Naive thymus-derived CD4-positive, alpha-beta T cell (primary cell): Measurements from ENCODE around the gene GLIPR2. TPM values are rescaled to one million over a fixed set of nuclear protein-coding genes. Genes with fewer than 3 reads are reported as not detected.

ENCODE experiments used
- ATAC-seq: fragments of 150-1000 bp; cut with Tn5 transposase; 2 replicates; pipeline ENCODE4 v1.10.0; 2021; ENCODE audit warnings: mild to moderate bottlenecking, moderate library complexity
- CTCF ChIA-PET: fragments of 350-600 bp; sonication (Branson Sonifier 250); formaldehyde crosslinking; loops from one replicate; lab custom pipeline; 2021; ENCODE audit warnings: antibody characterized with exemption; lab: Charles Lee
- POLR2A ChIA-PET: fragments of 350-600 bp; sonication (Branson Sonifier 250); formaldehyde crosslinking; loops from one replicate; lab custom pipeline; 2021; ENCODE audit warnings: antibody characterized with exemption, inconsistent platforms; lab: Charles Lee
- DNase-seq, 9 donors: peaks; one replicate each; pipeline versions ENCODE4 v3.0.0 to v3.0.0-alpha.2; 2020 to 2022; ENCODE audit warnings: mixed read lengths in 1 of 9
- H3K27ac ChIP-seq: one replicate; pipeline ENCODE4 v1.7.0; 2013; ENCODE audit warnings: mild to moderate bottlenecking, low read depth, low read length, moderate library complexity
- H3K27me3 ChIP-seq, 2 donors: one replicate each; pipeline ENCODE4 v1.7.0; 2013; ENCODE audit warnings: low read length in 2 of 2, mild to moderate bottlenecking in 2 of 2, moderate library complexity in 2 of 2; ENCODE audit not compliant: control insufficient read depth in 2 of 2, insufficient read depth in 2 of 2
- H3K36me3 ChIP-seq, 3 experiments: 1 replicate in 2 of 3; 2 replicates in 1 of 3; pipeline ENCODE4 v1.7.0; 2013; ENCODE audit warnings: low read length in 3 of 3, mild to moderate bottlenecking in 3 of 3, moderate library complexity in 1 of 3; ENCODE audit not compliant: insufficient read depth in 3 of 3, control insufficient read depth in 2 of 3
- H3K4me1 ChIP-seq, 2 donors: one replicate each; pipeline ENCODE4 v1.7.0; 2013; ENCODE audit warnings: low read length in 2 of 2, mild to moderate bottlenecking in 2 of 2, moderate library complexity in 1 of 2; ENCODE audit not compliant: control insufficient read depth in 2 of 2, insufficient read depth in 2 of 2
- H3K4me3 ChIP-seq: 2 replicates; pipeline ENCODE4 v1.7.0; 2013; ENCODE audit warnings: mild to moderate bottlenecking, low read length
- H3K9me3 ChIP-seq, 3 experiments: 1 replicate in 2 of 3; 2 replicates in 1 of 3; pipeline ENCODE4 v1.7.0; 2013; ENCODE audit warnings: low read length in 3 of 3; ENCODE audit not compliant: control insufficient read depth in 2 of 3
- H3K27ac Mint-ChIP-seq, 9 donors: one replicate each; pipeline ENCODE4 v1.8.0; 2020 to 2022; ENCODE audit warnings: mixed read lengths in 9 of 9, mild to moderate bottlenecking in 8 of 9, moderate library complexity in 5 of 9, inconsistent platforms in 2 of 9
- H3K27me3 Mint-ChIP-seq, 5 donors: one replicate each; pipeline ENCODE4 v1.8.0; 2021 to 2022; ENCODE audit warnings: mixed read lengths in 5 of 5, mild to moderate bottlenecking in 1 of 5
- H3K36me3 Mint-ChIP-seq, 5 donors: one replicate each; pipeline ENCODE4 v1.8.0; 2020 to 2022; ENCODE audit warnings: mixed read lengths in 5 of 5, mild to moderate bottlenecking in 3 of 5, inconsistent platforms in 1 of 5
- H3K4me1 Mint-ChIP-seq, 7 donors: one replicate each; pipeline ENCODE4 v1.8.0; 2020 to 2022; ENCODE audit warnings: mixed read lengths in 7 of 7, mild to moderate bottlenecking in 3 of 7, inconsistent platforms in 1 of 7
- H3K4me3 Mint-ChIP-seq, 10 donors: one replicate each; pipeline ENCODE4 v1.8.0; 2020 to 2022; ENCODE audit warnings: mild to moderate bottlenecking in 10 of 10, mixed read lengths in 10 of 10, moderate library complexity in 6 of 10, inconsistent platforms in 2 of 10
- H3K9me3 Mint-ChIP-seq, 11 donors: one replicate each; pipeline ENCODE4 v1.8.0; 2020 to 2022; ENCODE audit warnings: mixed read lengths in 11 of 11, mild to moderate bottlenecking in 4 of 11, inconsistent platforms in 1 of 11, moderate library complexity in 1 of 11
- intact Hi-C, 2 donors: fragments of 100-400 bp; cut with micrococcal nuclease; formaldehyde crosslinking; loops; one replicate each; pipeline ENCODE4 v1.15.1; 2023
- polyA plus RNA-seq, 2 donors: library from polyadenylated mRNA; unstranded; fragments of 300-500 nt; fragmentation: Illumina TruSeq; gene quantifications; one replicate each; pipeline ENCODE4 v1.2.3, GENCODE V29; 2021
- total RNA-seq, 6 experiments: library from RNA in 5 of 6; stranded (reverse) in 5 of 6; gene quantifications; 1 replicate in 5 of 6; 2 replicates in 1 of 6; pipeline ENCODE4 v1.2.3 and lab custom pipeline; 2021 to 2026

Gene GLIPR2
- total and polyA plus RNA-seq, 7 experiments from 2014 or later = 7.7 to 74.7 (median 38.8) TPM

DNA sequence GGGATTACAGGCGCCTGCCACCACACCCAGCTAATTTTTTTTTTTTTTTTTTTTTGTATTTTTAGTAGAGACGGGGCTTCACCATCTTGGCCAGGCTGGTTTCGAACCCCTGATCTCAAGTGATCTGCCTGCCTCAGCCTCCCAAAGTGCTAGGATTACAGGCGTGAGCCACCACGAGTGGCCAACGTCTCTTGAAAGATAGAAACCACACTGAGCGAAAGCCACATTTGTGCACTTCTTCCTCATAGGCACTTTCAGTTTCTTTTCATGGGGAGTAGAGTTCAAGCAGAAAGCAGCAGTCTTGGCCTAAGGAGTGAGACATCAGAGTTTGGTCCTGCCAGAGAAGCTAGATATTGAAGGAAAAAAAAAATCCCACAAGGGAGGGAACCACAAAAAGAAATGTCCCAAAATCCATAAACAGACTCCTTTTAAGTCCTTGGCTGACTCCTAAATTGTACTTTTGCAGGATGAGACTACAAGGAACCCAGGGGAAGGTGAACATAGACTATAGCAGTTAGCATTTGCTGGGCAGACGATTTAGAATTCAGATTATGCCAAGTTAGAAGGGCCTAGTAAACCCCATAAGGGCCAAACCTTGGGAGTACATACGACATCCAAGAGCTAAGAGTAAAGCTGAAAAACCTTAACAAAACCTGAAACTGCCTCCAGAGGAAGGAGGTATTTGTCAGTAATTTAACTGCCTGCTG lies 43.9 kb upstream of the GLIPR2 start:
- Mint-ChIP-seq H3K9me3 (peaks cover 0 to 6% (median 0%) of the 10 kb centered on the region in 11 donors), H3K36me3 (peaks cover 0 to 11% (median 8%) of the 10 kb centered on the region in 5 donors)

DNA sequence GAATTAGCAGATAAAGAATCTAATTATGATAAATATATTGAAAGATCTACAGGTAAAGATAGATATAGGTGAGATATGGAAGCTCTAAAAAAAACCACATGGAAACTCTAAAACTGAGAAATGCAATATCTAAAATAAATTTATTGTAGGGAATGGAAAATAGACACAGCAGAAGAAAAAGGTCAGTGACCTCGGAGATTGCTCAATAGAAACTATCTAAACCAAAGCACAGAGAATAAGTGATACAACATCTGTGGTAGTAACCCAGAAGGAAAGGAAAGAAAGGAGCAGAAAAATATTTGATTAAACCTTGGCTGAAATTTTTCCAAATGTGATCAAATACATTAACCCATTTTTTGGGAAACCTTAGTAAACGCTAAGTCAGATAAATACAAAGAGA lies 43.1 kb upstream of the GLIPR2 start:
- no peaks in the 10 kb centered on the region for H3K9me3 ChIP-seq
- H3K27ac Mint-ChIP-seq = peak overlapping the region in 8 of 9 donors; percentile 17 to 93 (median 86)
- no peaks in the 10 kb centered on the region for H3K36me3 ChIP-seq
- ChIA-PET POLR2A (no interaction called here), CTCF (interaction anchor here (1.3 to 1.6 kb wide), 2 partner anchors 73 to 75 kb away, joined by 3 to 6 read pairs; no protein-coding TSS in a partner anchor)
- no peak overlapping the region for H3K27ac ChIP-seq
- intact Hi-C loops = loop anchor here in 1 of 2 donors (2.0 kb wide), 2 partner anchors 51 to 57 kb away; partner anchors contain the start of gene RECK
- peaks cover 0 to 9% (median 3%) of the 10 kb centered on the region in 5 donors for H3K36me3 Mint-ChIP-seq
- H3K4me1 Mint-ChIP-seq = peaks cover 15 to 21% (median 17%) of the 10 kb centered on the region in 7 donors
- H3K27me3 Mint-ChIP-seq = no peaks in the 10 kb centered on the region
- H3K4me3 ChIP-seq = no peak overlapping the region
- no peaks in the 10 kb centered on the region for H3K27me3 ChIP-seq
- peaks cover 0 to 5% of the 10 kb centered on the region in 2 donors for H3K4me1 ChIP-seq
- H3K4me3 Mint-ChIP-seq = peak overlapping the region in 3 of 10 donors; percentile 45 to 80 (median 55)
- ATAC-seq (no peak), DNase-seq (no peak)
- peaks cover 0 to 6% (median 0%) of the 10 kb centered on the region in 11 donors for H3K9me3 Mint-ChIP-seq

More for the DNA sequence above, 43.9 kb upstream of the GLIPR2 start:
- no peaks in the 10 kb centered on the region for H3K27me3 Mint-ChIP-seq
- peak; percentile 90 for ATAC-seq
- Histone ChIP-seq H3K27me3 (no peaks in the 10 kb centered on the region), H3K36me3 (no peaks in the 10 kb centered on the region), H3K9me3 (no peaks in the 10 kb centered on the region), H3K27ac (peak overlapping the region; percentile 38), H3K4me1 (peaks cover 0 to 5% of the 10 kb centered on the region in 2 donors), H3K4me3 (peak overlapping the region; percentile 1)
- H3K4me3 Mint-ChIP-seq = peak overlapping the region; percentile 50 to 83 (median 73)
- intact Hi-C loops = loop anchor here in 1 of 2 donors (2.0 kb wide), 2 partner anchors 52 to 56 kb away; partner anchors contain the start of gene RECK
- H3K27ac Mint-ChIP-seq = peak overlapping the region; percentile 35 to 95 (median 87)
- peak in 8 of 9 donors; percentile 14 to 58 (median 34) for DNase-seq
- POLR2A ChIA-PET = no interaction called here
- peaks cover 15 to 21% (median 17%) of the 10 kb centered on the region in 7 donors for H3K4me1 Mint-ChIP-seq
- CTCF ChIA-PET = interaction anchor here (0.5 to 1.6 kb wide), 4 partner anchors 11 to 468 kb away, joined by 3 to 6 read pairs (median 4); no protein-coding TSS in a partner anchor

DNA sequence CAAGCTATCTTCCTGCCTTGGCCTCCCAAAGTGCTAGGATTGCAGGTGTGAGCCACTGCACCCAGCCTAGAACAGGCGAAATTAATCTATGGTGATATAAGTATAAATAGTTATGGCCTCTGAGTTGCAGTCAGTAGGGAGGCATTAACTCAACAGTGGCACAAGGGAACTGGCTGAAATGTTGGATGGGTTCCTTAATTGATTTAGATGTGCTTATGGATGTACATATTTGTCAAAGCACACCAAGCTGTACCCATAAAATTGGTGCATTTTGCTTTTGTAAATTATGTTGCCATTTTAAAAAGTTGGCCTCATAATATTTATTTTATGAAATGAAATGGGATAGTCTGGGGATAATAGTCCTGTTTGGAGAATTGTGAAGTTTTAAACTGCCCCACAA lies 36.8 kb upstream of the GLIPR2 start:
- peaks cover 5 to 8% (median 8%) of the 10 kb centered on the region in 7 donors for H3K4me1 Mint-ChIP-seq
- ChIA-PET POLR2A (no interaction called here), CTCF (interaction anchor here (0.7 to 9.3 kb wide), 2 partner anchors 12 to 67 kb away, joined by 3 to 270 read pairs; partner anchors contain the start of gene CCIN)
- peaks cover 0 to 1% (median 0%) of the 10 kb centered on the region in 5 donors for H3K36me3 Mint-ChIP-seq
- no peak overlapping the region for H3K4me3 ChIP-seq
- peaks cover 0 to 5% of the 10 kb centered on the region in 2 donors for H3K4me1 ChIP-seq
- no peaks in the 10 kb centered on the region for H3K9me3 Mint-ChIP-seq
- no peaks in the 10 kb centered on the region for H3K27me3 ChIP-seq
- peak overlapping the region in 2 of 9 donors; percentile 20 to 37 for H3K27ac Mint-ChIP-seq
- no peak overlapping the region for H3K27ac ChIP-seq
- no peaks in the 10 kb centered on the region for H3K36me3 ChIP-seq
- no peaks in the 10 kb centered on the region for H3K27me3 Mint-ChIP-seq
- H3K9me3 ChIP-seq = no peaks in the 10 kb centered on the region
- DNase-seq (no peak), ATAC-seq (no peak)
- intact Hi-C loops = loop anchor here in 1 of 2 donors (5.0 kb wide), 1 partner anchor 38 kb away; the partner anchor contains the start of gene GLIPR2
- no peak overlapping the region for H3K4me3 Mint-ChIP-seq

DNA sequence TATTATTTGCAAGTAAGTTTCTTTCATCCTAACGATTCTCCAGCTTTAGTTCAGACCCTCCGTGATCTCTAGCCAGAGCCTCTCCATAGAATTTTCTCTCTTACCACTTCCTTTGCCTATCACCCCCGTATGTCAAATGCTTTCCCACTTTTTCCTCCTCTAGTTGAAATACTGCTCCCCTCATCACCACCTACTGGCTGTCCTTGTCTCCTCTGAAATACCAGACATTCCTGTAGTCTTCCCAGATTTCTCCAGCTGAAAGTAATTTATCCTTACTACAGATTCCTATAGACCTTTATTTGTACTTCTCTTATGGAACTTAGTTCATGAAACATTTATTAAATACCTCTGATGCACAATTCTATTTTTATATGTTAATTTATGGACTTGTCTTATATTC lies 36.0 kb upstream of the GLIPR2 start:
- Mint-ChIP-seq H3K4me1 (peaks cover 5 to 8% (median 8%) of the 10 kb centered on the region in 7 donors), H3K4me3 (no peak overlapping the region), H3K9me3 (no peaks in the 10 kb centered on the region), H3K27me3 (no peaks in the 10 kb centered on the region), H3K36me3 (peaks cover 0 to 4% (median 0%) of the 10 kb centered on the region in 5 donors), H3K27ac (peak overlapping the region in 2 of 9 donors; percentile 20 to 45)
- Histone ChIP-seq H3K9me3 (no peaks in the 10 kb centered on the region), H3K36me3 (no peaks in the 10 kb centered on the region), H3K4me3 (no peak overlapping the region), H3K27me3 (no peaks in the 10 kb centered on the region), H3K27ac (no peak overlapping the region), H3K4me1 (peaks cover 0 to 5% of the 10 kb centered on the region in 2 donors)
- POLR2A ChIA-PET = interaction anchor here (0.6 kb wide), 3 partner anchors 11 to 116 kb away, joined by 3 read pairs; no protein-coding TSS in a partner anchor
- CTCF ChIA-PET = interaction anchor here (0.7 to 9.3 kb wide), 6 partner anchors 9 to 67 kb away, joined by 3 to 270 read pairs (median 6); partner anchors contain the start of gene CCIN
- ATAC-seq (no peak), DNase-seq (no peak)
- intact Hi-C loops = loop anchor here in 1 of 2 donors (5.0 kb wide), 1 partner anchor 37 kb away; the partner anchor contains the start of gene GLIPR2

DNA sequence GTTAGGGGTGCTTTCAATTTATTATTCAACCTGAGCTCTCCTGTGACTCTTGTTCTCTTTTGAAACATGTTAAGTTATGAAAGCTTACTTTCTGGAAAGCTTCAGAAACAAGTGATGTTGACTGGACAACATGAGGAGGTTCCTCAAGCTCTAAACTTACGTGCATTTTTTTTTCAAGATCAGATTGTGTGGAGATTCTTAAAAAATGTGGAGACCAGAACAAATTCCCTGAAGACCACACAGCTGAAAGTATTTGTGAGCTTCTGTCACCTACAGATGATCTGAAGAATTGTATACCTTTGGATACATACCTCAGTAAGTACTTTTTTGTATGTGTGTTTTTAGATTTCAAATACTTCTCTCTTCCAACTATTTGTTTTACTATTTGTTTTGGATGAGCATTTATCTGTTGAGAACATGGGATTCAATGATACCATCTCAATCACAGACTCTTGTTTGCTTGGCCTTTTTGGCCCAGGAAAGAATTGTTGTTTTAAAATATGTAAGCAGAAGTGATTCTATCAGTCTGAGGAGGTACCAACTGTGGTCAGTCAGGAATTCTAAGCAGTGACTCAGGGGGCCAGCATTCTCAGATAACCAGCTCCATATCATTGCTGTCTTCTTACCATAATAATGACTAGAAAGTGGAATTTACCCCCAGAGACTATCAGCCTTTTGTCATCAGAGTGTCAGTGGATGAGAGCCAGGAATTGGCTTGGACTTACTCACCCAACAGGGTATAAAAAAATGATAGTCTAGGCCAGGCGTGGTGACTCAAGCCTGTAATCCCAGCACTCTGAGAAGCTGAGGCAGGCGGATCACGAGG lies 34.4 kb upstream of the GLIPR2 start:
- Mint-ChIP-seq H3K9me3 (no peaks in the 10 kb centered on the region), H3K36me3 (peaks cover 0 to 4% (median 0%) of the 10 kb centered on the region in 5 donors), H3K27me3 (no peaks in the 10 kb centered on the region), H3K27ac (no peak overlapping the region), H3K4me3 (no peak overlapping the region), H3K4me1 (peaks cover 5 to 8% (median 8%) of the 10 kb centered on the region in 7 donors)
- Histone ChIP-seq H3K27ac (no peak overlapping the region), H3K27me3 (no peaks in the 10 kb centered on the region), H3K4me3 (no peak overlapping the region), H3K9me3 (no peaks in the 10 kb centered on the region), H3K4me1 (peaks cover 0 to 5% of the 10 kb centered on the region in 2 donors), H3K36me3 (no peaks in the 10 kb centered on the region)
- intact Hi-C loops = loop anchor here in 1 of 2 donors (5.0 kb wide), 1 partner anchor 35 kb away; the partner anchor contains the start of gene GLIPR2
- ChIA-PET POLR2A (interaction anchor here (1.4 to 1.7 kb wide), 3 partner anchors 61 to 88 kb away, joined by 4 to 6 read pairs (median 4); partner anchors contain the start of gene CLTA), CTCF (interaction anchor here (0.6 to 9.3 kb wide), 26 partner anchors 9 to 1991 kb away, joined by 3 to 270 read pairs (median 4); partner anchors contain the start of genes CCIN, CLTA and GLIPR2)
- ATAC-seq (no peak), DNase-seq (no peak)
